Measurements from ENCODE around the gene PON1.

PON1 gene

DNA sequence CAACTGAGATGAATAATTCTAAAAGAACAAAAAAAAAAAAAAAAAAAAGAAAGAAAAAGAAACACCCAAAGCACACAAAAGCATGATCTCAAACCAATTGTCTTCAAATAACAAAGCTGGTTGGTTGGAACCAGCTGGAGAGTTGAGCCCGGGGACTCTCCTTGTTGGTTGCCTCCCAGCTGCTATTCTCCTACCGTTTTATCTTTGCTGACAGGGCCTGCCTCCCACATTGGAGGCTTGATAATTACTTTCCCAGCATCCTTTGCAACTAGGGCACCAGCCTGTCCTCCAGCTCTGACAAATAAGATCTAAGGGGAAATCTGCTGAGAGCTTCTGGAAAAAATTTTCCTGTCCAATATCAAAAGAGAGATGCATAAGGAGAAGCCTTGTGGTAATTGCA, 6.8 kb downstream of the PON1 start:
- no peak for DNase-seq (ENCODE audit: low spot score)

DNA sequence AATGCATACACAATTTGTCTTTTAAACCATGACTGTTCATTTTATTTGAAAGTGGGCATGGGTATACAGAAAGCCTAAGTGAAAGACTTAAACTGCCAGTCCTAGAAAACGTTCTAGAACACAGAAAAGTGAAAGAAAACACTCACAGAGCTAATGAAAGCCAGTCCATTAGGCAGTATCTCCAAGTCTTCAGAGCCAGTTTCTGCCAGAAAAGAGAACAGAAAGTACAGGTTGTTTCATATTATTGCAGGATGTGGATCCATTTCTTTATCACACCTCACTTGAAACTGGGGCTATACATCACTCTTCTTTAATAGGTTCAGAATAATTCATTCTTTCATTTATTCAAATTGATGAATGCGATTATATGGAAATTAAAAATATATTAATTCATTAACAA, 7.7 kb downstream of the PON1 start:
- DNase-seq (ENCODE audit: low spot score): no peak

DNA sequence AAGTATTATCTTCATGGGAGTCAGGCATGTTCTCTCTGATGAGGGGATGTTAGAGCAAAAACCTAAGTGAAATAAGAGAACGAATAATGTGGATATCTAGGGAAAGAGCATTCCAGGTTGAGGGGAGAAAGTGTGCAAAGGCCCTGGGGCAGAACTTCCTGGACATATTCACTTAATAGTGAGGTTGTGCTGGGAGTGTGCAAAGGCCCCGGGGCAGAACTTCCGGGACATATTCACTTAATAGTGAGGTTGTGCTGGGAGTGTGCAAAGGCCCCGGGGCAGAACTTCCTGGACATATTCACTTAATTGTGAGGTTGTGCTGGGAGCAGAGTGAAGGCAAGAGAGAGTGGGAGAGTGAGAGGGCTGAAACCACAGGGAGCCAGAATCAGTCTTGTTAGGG, 11.8 kb downstream of the PON1 start:
- DNase-seq (ENCODE audit: low spot score): no peak

DNA sequence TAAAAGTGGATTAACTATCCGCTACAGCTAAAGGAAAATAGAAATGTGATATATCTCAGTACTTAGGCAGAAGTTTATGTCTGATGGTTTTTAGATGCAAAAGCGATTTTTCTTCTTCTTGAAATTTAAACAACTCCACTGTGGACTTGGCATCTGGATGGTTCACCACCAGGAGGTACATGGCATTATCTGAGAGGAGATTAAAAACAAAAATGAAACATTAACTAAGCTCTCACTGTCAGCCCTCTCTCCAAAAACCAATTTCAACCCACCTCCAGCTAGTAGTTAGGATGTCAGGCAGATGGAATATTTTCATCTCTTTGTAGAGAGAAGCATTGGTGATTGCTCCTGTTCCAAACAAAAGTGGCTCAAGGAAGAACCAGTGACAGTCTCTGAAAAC, 12.9 kb downstream of the PON1 start:
- DNase-seq (ENCODE audit: low spot score): no peak

DNA sequence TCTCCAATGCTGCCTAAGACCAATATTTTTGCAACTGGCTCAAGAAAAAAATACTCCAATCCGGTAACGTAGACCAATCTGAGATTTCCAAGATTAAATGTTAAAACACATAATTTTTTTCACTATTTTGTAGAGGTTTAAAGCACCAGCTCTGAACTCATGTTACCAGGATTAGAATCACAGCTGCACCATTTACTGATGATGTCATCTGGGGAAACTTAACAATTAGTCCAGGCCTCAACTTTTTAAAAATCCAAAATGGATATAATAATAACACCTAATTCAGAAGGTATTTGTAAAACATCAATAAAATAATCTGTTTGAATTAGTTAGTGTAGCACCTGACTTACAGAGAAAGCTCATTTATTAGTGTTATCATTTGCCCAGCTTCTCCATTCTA, 14.4 kb downstream of the PON1 start:
- DNase-seq (ENCODE audit: low spot score): no peak

- DNase-seq (ENCODE audit: low spot score): no peak
Measured at GRCh38 chr7:95304990-95305389, 19.3 kb downstream of the PON1 start.

- no peak for DNase-seq (ENCODE audit: low spot score)
Measured at GRCh38 chr7:95303013-95303905, 21.1 kb downstream of the PON1 start.

DNA sequence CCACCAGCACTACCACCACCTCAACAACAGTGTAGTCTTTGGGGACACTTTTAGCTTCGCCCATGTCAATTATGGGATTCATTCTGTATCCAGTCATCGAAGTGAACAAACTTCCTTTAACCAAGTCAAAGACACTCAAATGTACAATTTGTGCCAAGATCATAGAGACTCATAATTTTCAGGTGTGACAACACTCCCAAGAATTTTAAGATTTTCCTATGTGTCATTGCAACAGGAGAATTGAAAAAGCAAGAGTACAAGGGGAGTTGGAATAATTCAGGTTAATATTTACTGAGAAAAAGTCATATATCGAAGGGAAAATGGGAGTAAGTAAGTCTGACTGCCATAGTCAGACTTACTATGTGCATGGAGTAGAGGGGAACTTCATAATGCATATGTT, 26.2 kb downstream of the PON1 start:
- no peak for DNase-seq (ENCODE audit: low spot score)

GRCh38 chr7:95297041-95297440, 27.3 kb downstream of the PON1 start:
- no peak for DNase-seq (ENCODE audit: low spot score)

GRCh38 chr7:95296456-95296855, 27.9 kb downstream of the PON1 start:
- DNase-seq (ENCODE audit: low spot score): no peak

DNA sequence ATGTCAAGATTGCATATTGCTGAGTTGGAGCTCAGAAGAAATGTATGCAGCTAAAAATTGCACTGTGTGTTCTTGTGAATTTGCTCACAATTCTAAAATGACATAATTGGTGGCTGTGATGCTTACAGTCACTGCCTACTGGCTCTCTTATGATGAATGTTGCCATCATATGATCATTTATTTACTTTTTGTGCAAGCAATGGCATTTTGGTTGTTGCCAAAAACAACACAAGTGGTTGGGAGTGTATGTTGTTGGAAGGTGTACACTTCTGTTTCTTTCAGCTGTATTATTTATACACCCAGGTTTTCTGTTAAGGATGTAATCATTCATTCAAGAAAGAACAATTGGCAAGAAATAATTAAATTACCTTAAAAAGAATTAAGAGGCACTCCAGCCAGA, 28.9 kb downstream of the PON1 start:
- no peak for DNase-seq (ENCODE audit: low spot score)

- DNase-seq (ENCODE audit: low spot score): no peak
Measured at GRCh38 chr7:95290166-95290830, 34.0 kb downstream of the PON1 start.

GRCh38 chr7:95286096-95286495, 38.2 kb downstream of the PON1 start:
- DNase-seq (ENCODE audit: low spot score): no peak

GRCh38 chr7:95279417-95279816, 44.9 kb downstream of the PON1 start:
- DNase-seq (ENCODE audit: low spot score): no peak

DNA sequence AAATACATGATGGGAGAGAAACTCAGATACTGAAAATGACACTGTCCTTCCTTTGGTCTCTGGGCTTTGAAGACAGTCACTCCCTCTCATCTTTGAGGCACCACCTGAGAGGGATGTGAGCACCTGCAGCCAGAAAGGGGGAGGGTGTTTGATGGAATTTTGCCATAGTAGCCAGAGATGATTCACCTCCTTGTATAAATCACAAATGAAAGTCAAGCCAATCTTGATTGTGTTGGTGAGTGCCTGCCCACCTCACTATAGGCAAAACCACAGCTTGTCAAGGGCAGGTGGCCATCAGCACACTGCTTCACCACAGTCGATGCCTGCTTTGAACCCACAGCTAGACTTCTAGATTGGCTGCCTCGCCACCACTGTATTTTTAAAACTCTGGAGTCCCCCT, 48.2 kb downstream of the PON1 start:
- no peak for DNase-seq (ENCODE audit: low spot score)

DNA sequence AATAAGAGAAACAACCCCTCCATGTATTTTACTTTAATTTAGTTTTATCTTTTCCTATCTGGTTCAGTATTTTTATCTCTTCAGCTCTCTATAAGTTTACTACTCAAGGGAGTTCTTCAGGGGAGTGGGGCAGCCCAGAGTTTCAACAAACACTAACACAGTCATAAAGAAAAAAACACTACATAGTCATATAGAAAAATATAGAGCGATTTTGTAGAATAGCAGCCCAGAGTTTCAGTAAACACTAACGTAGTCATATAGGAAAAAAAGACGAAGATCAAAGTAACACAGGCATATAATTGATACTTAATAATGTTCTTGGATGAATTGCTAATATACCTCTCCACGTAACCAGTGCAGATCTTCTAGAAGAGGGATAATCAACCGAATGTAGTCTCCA, 54.7 kb downstream of the PON1 start:
- DNase-seq (ENCODE audit: low spot score): no peak

GRCh38 chr7:95267754-95268153, 56.6 kb downstream of the PON1 start:
- no peak for DNase-seq (ENCODE audit: low spot score)

GRCh38 chr7:95265634-95266033, 58.7 kb downstream of the PON1 start:
- DNase-seq (ENCODE audit: low spot score): no peak

GRCh38 chr7:95264363-95264891, 59.9 kb downstream of the PON1 start:
- DNase-seq (ENCODE audit: low spot score): no peak

- no peak for DNase-seq (ENCODE audit: low spot score)
Measured at GRCh38 chr7:95263785-95264362, 60.5 kb downstream of the PON1 start.

- no peak for DNase-seq (ENCODE audit: low spot score)
Measured at GRCh38 chr7:95262875-95263274, 61.5 kb downstream of the PON1 start.

- DNase-seq (ENCODE audit: low spot score): no peak
Measured at GRCh38 chr7:95261895-95262415, 62.4 kb downstream of the PON1 start.

GRCh38 chr7:95255691-95256090, 68.6 kb downstream of the PON1 start:
- DNase-seq (ENCODE audit: low spot score): no peak
